GM12891 (cell line): ENCODE data around the gene BRF1.

Experiments
- POLR2A ChIP-seq: IDR thresholded peaks from 2 replicates; pipeline ENCODE4 v1.6.1; 2011; ENCODE audit warnings: low read depth, low read length, control low read depth
- POLR2AphosphoS5 ChIP-seq: IDR thresholded peaks from 2 replicates; pipeline ENCODE4 v1.6.1; 2011; ENCODE audit warnings: low read depth, low read length, control low read depth
- POU2F2 ChIP-seq: IDR thresholded peaks from 2 replicates; pipeline ENCODE4 v1.6.1; 2011; ENCODE audit warnings: low read depth, mild to moderate bottlenecking, control low read depth, low read length, moderate library complexity
- TAF1 ChIP-seq: IDR thresholded peaks from 2 replicates; pipeline ENCODE4 v1.6.1; 2011; ENCODE audit warnings: low read depth, low read length, control low read depth

DNA sequence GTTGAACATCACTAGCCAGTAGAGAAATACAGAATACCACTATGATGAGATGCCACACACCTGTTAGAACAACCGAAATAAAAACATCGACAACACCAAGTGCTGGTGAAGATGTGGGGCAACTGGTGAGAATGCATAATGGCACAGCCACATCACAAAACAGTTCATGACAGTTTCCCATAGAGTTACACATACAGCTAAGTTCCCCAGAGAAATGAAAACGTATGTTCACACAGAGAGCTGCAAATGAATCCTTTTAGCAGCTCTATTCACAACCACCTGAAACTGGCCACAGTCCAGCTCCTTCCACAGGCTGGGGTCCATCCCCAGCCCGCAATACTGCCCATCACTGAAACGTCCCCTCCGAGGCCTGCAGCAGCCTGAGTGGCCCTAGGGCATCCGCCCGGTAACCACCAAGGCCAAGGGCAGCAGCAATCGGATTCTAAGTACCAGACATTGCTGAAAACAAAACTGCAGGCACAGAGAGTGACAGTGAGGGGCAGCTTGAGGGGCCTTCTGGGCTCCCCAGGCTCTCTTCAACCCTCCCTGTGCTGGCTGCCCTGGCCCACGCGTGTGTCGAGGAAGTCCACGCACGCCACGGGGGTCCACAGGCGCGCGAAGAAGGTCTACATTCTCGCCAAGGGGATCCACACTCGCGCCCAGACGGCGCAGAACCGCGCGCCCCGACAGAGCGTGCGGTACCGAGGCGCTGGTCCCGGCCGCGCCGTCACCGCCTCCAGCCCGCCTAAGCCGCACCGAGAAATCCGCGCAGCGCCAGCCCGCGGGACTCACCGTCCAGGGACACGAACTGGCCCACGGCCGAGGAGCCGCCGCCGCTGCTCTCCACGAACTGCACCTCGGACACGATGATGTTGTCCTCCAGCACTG, 903 bp downstream of the BRF1 start:
- TF ChIP-seq POLR2A = no peak
- TF ChIP-seq POLR2AphosphoS5 = no peak
- no peak for TF ChIP-seq TAF1
- no peak for TF ChIP-seq POU2F2
